SK-N-SH treated with all-trans-retinoic acid at 6 μM for 48 hours (cell line): Measurements from ENCODE around the gene SURF1.

Source experiments
- BACH2 ChIP-seq: fragments of 250-450 bp; sonication (Bioruptor Pico); IDR thresholded peaks from 2 replicates; pipeline ENCODE4 v1.9.0; 2021; ENCODE audit warnings: mild to moderate bottlenecking, borderline replicate concordance
- CREB5 ChIP-seq: fragments of 250-450 bp; sonication (Bioruptor Pico); IDR thresholded peaks from 2 replicates; pipeline ENCODE4 v1.5.1; 2020; ENCODE audit warnings: low read depth, mild to moderate bottlenecking, moderate library complexity
- CSRNP3 ChIP-seq: fragments of 250-450 bp; sonication (Bioruptor Pico); IDR thresholded peaks from 2 replicates; pipeline ENCODE4 v1.5.1; 2021; ENCODE audit warnings: mild to moderate bottlenecking, moderate library complexity
- ESRRG ChIP-seq: fragments of 250-450 bp; sonication (Bioruptor Pico); IDR thresholded peaks from 2 replicates; pipeline ENCODE4 v1.6.1; 2021; ENCODE audit warnings: mild to moderate bottlenecking
- POU6F1 ChIP-seq: fragments of 250-450 bp; sonication (Bioruptor Pico); IDR thresholded peaks from 2 replicates; pipeline ENCODE4 v1.8.0; 2021; ENCODE audit warnings: low read depth, mild to moderate bottlenecking, moderate library complexity, borderline replicate concordance
- RARB ChIP-seq: fragments of 250-450 bp; sonication (Bioruptor Pico); IDR thresholded peaks from 2 replicates; pipeline ENCODE4 v1.8.0; 2021; ENCODE audit warnings: mild to moderate bottlenecking, moderate library complexity
- TCF4 ChIP-seq: fragments of 250-450 bp; sonication (Bioruptor Pico); IDR thresholded peaks from 2 replicates; pipeline ENCODE4 v1.8.0; 2021; ENCODE audit warnings: mild to moderate bottlenecking, moderate library complexity, borderline replicate concordance
- TSHZ2 ChIP-seq: fragments of 250-450 bp; sonication (Bioruptor Pico); IDR thresholded peaks from 2 replicates; pipeline ENCODE4 v1.5.0; 2020; ENCODE audit warnings: mild to moderate bottlenecking, moderate library complexity
- ZFP30 ChIP-seq: fragments of 450-650 bp; formaldehyde crosslinking; IDR thresholded peaks from 2 replicates; pipeline ENCODE4 v1.5.0; 2022; ENCODE audit warnings: mild to moderate bottlenecking, moderate library complexity
- ZNF565 ChIP-seq: fragments of 450-650 bp; formaldehyde crosslinking; conservative IDR thresholded peaks from 2 replicates; pipeline ENCODE4 v1.5.0; 2020; ENCODE audit warnings: low read depth, mild to moderate bottlenecking, moderate library complexity

- TF ChIP-seq ZNF565 (no peak), BACH2 (no peak), RARB (CRISPR knock-in tag) (no peak), CSRNP3 (CRISPR knock-in tag) (no peak), POU6F1 (CRISPR knock-in tag) (no peak), CREB5 (CRISPR knock-in tag) (no peak), ESRRG (CRISPR knock-in tag) (no peak), TSHZ2 (no peak), ZFP30 (CRISPR knock-in tag) (no peak), TCF4 (no peak)
These were observed 50.6 kb downstream of the SURF1 start for GRCh38 chr9:133305731-133306130.
